ENCODE results near the gene FHIT.

- TF ChIP-seq CTCF (IDR thresholded peaks at IDR 0.05) (no peak), POLR2AphosphoS5 (IDR thresholded peaks at IDR 0.05) (no peak), POLR2A (IDR thresholded peaks at IDR 0.05) (no peak), EP300 (IDR thresholded peaks at IDR 0.05) (no peak)
Observed at GRCh38 chr3:59894425-59895121, 1356.7 kb downstream of the FHIT start.

Data from suprapubic skin (tissue), 4 donors.